Trophoblast cell (in vitro differentiated cells and primary cell): Measurements from ENCODE around the gene CCDC102A.

Source experiments
- DNase-seq, 2 donors: peaks; one replicate each; pipeline ENCODE4 v3.0.0-alpha.2; 2016
- H2AFZ ChIP-seq: 2 replicates; pipeline ENCODE4 v1.6.1; 2013; ENCODE audit warnings: low read length, moderate library complexity, mild to moderate bottlenecking; ENCODE audit not compliant: insufficient read depth, poor library complexity
- H2AK5ac ChIP-seq: 2 replicates; pipeline ENCODE4 v1.6.1; 2013; ENCODE audit warnings: mild to moderate bottlenecking, low read length
- H2BK120ac ChIP-seq: 2 replicates; pipeline ENCODE4 v1.6.1; 2013; ENCODE audit warnings: low read length, mild to moderate bottlenecking, moderate library complexity; ENCODE audit not compliant: insufficient read depth, poor library complexity
- H2BK12ac ChIP-seq: 2 replicates; pipeline ENCODE4 v1.6.1; 2013; ENCODE audit warnings: mild to moderate bottlenecking, low read length, moderate library complexity
- H2BK5ac ChIP-seq: 2 replicates; pipeline ENCODE4 v1.6.1; 2013; ENCODE audit warnings: low read length, low read depth, moderate library complexity, mild to moderate bottlenecking; ENCODE audit not compliant: poor library complexity
- H3K14ac ChIP-seq: 2 replicates; pipeline ENCODE4 v1.6.1; 2013; ENCODE audit warnings: mild to moderate bottlenecking, low read length
- H3K18ac ChIP-seq: 2 replicates; pipeline ENCODE4 v1.6.1; 2013; ENCODE audit warnings: mild to moderate bottlenecking, low read length
- H3K23ac ChIP-seq: 2 replicates; pipeline ENCODE4 v1.6.1; 2013; ENCODE audit warnings: low read length
- H3K27ac ChIP-seq: 2 replicates; pipeline ENCODE4 v1.5.1; 2013; ENCODE audit warnings: low read depth, mild to moderate bottlenecking, inconsistent platforms, low read length, moderate library complexity
- H3K27me3 ChIP-seq: 2 replicates; pipeline ENCODE4 v1.6.1; 2013; ENCODE audit warnings: inconsistent platforms, mild to moderate bottlenecking, low read length, moderate library complexity; ENCODE audit not compliant: insufficient read depth
- H3K36me3 ChIP-seq, 2 experiments: 1 replicate in 1 of 2; 2 replicates in 1 of 2; pipeline ENCODE4 v1.6.1; 2013; ENCODE audit warnings: low read length in 2 of 2, mild to moderate bottlenecking in 2 of 2, moderate library complexity in 1 of 2; ENCODE audit not compliant: insufficient read depth in 2 of 2, control insufficient read depth in 1 of 2
- H3K4ac ChIP-seq: 2 replicates; pipeline ENCODE4 v1.6.1; 2013; ENCODE audit warnings: low read depth, mild to moderate bottlenecking, low read length, moderate library complexity
- H3K4me1 ChIP-seq, 2 experiments: 1 replicate in 1 of 2; 2 replicates in 1 of 2; pipeline ENCODE4 v1.6.1; 2013; ENCODE audit warnings: low read length in 2 of 2, mild to moderate bottlenecking in 2 of 2, moderate library complexity in 1 of 2; ENCODE audit not compliant: insufficient read depth in 2 of 2, control insufficient read depth in 1 of 2
- H3K4me2 ChIP-seq: 2 replicates; pipeline ENCODE4 v1.6.1; 2013; ENCODE audit warnings: inconsistent platforms, mild to moderate bottlenecking, low read length, moderate library complexity
- H3K4me3 ChIP-seq: 2 replicates; pipeline ENCODE4 v1.5.1; 2013; ENCODE audit warnings: mild to moderate bottlenecking, low read depth, low read length, inconsistent platforms
- H3K79me1 ChIP-seq: one replicate; pipeline ENCODE4 v1.6.1; 2013; ENCODE audit warnings: low read length
- H3K79me2 ChIP-seq: 2 replicates; pipeline ENCODE4 v1.6.1; 2013; ENCODE audit warnings: low read length, mild to moderate bottlenecking; ENCODE audit not compliant: control insufficient read depth, insufficient read depth, poor library complexity
- H3K9ac ChIP-seq: 2 replicates; pipeline ENCODE4 v1.6.1; 2013; ENCODE audit warnings: mild to moderate bottlenecking, low read length
- H3K9me3 ChIP-seq: 2 replicates; pipeline ENCODE4 v1.6.1; 2013; ENCODE audit warnings: low read depth, mild to moderate bottlenecking, control low read depth, inconsistent platforms, low read length; ENCODE audit not compliant: insufficient read depth
- H4K12ac ChIP-seq: 2 replicates; pipeline ENCODE4 v1.6.1; 2013; ENCODE audit warnings: low read depth, mild to moderate bottlenecking, low read length, moderate library complexity
- H4K8ac ChIP-seq: 2 replicates; pipeline ENCODE4 v1.6.1; 2013; ENCODE audit warnings: low read depth, mild to moderate bottlenecking, low read length, moderate library complexity
- H4K91ac ChIP-seq: one replicate; pipeline ENCODE4 v1.6.1; 2013; ENCODE audit warnings: low read depth, mild to moderate bottlenecking, low read length, moderate library complexity
- WGBS: extraction: QIAGEN DNeasy Blood & Tissue Kit; methylation state at CpG from one replicate; pipeline ENCODE4 v1.1.7; 2013; ENCODE audit warnings: missing lambda C conversion rate; ENCODE audit not compliant: insufficient read length, insufficient coverage; ENCODE audit errors: extremely low coverage; 5-methylcytosine and 5-hydroxymethylcytosine counted together

Gene CCDC102A

GRCh38 chr16:57559072-57559790 is 22.9 kb upstream of the CCDC102A start:
- Histone ChIP-seq H3K14ac (no peak overlapping the region), H4K91ac (no peak overlapping the region), H3K27me3 (no peaks in the 10 kb centered on the region), H3K79me1 (no peaks in the 10 kb centered on the region), H3K4me1 (no peaks in the 10 kb centered on the region), H3K4ac (no peak overlapping the region), H3K79me2 (no peaks in the 10 kb centered on the region), H2AK5ac (no peak overlapping the region), H2BK5ac (no peak overlapping the region), H3K4me2 (no peak overlapping the region), H3K27ac (no peak overlapping the region), H2BK12ac (no peak overlapping the region), H2AFZ (no peak overlapping the region), H3K9ac (no peak overlapping the region), H3K4me3 (no peak overlapping the region), H2BK120ac (no peak overlapping the region), H4K12ac (no peak overlapping the region), H3K9me3 (peaks cover 11% of the 10 kb centered on the region), H3K18ac (no peak overlapping the region), H3K36me3 (no peaks in the 10 kb centered on the region), H3K23ac (no peak overlapping the region), H4K8ac (no peak overlapping the region)
- WGBS: no CpG with 5 or more reads among the region's 4 CpGs
- DNase-seq: no peak

DNA sequence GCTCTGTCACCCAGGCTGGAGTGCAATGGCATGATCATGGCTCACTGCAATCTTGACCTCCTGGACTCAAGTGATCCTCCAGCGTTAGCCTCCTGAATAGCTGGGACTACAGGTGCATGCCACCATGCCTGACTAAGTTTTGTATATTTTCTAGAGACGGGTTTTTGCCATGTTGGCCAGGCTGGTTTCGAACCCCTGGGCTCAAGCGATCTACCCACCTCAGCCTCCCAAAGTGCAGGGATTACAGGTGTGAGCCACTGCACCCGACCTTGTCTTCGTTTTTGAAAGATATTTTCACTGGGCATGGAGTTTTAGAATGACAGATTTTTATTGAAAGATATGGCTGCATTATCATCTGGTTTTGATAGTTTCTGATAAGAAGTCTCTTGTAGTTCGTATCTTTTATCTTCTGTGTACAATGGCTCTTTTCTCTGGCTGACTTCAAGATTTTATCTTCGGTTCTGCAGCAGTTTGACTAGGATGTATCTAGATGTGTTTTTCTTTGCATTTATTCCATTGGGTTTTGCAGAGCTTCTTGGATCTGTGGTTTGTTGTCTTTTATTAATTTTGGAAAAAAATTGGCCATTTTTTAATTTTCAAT is 20.7 kb upstream of the CCDC102A start:
- Histone ChIP-seq H2AFZ (no peak overlapping the region), H3K18ac (no peak overlapping the region), H3K14ac (no peak overlapping the region), H3K9me3 (peaks cover 7% of the 10 kb centered on the region), H3K4me3 (no peak overlapping the region), H3K79me2 (no peaks in the 10 kb centered on the region), H2BK120ac (no peak overlapping the region), H3K79me1 (no peaks in the 10 kb centered on the region), H3K27me3 (no peaks in the 10 kb centered on the region), H3K36me3 (no peaks in the 10 kb centered on the region), H3K4ac (no peak overlapping the region), H4K91ac (no peak overlapping the region), H3K23ac (no peak overlapping the region), H2BK12ac (no peak overlapping the region), H2BK5ac (no peak overlapping the region), H4K12ac (no peak overlapping the region), H3K9ac (no peak overlapping the region), H2AK5ac (no peak overlapping the region), H3K27ac (no peak overlapping the region), H3K4me1 (no peaks in the 10 kb centered on the region), H3K4me2 (no peak overlapping the region), H4K8ac (no peak overlapping the region)
- DNase-seq: no peak
- WGBS: no CpG with 5 or more reads among the region's 8 CpGs

DNA sequence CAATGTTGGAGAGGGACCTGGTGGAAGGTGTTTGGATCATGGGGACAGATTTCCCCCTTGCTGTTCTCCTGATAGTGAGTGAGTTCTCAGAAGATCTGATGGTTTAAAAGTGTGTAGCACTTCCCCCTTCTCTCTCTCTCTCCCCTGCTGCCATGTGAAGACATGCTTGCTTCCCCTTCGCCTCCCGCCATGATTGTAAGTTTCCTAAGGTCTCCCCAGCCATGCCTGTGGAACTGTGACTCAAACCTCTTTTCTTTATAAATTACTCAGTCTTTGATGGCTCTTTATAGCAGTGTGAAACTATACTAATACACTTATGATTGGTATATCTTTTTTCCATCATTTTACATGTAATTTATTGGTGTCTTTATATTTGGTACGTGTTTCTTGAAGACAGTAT is 19.5 kb upstream of the CCDC102A start:
- no peaks in the 10 kb centered on the region for H3K79me2 ChIP-seq
- no peaks in the 10 kb centered on the region for H3K27me3 ChIP-seq
- no peak overlapping the region for H3K14ac ChIP-seq
- H4K91ac ChIP-seq: no peak overlapping the region
- H3K4me2 ChIP-seq: no peak overlapping the region
- no peak overlapping the region for H3K18ac ChIP-seq
- no peaks in the 10 kb centered on the region for H3K79me1 ChIP-seq
- no peak overlapping the region for H3K27ac ChIP-seq
- WGBS: no CpG with 5 or more reads among the region's 3 CpGs
- H3K9me3 ChIP-seq: peaks cover 2% of the 10 kb centered on the region
- H2AK5ac ChIP-seq: no peak overlapping the region
- no peak overlapping the region for H2AFZ ChIP-seq
- no peak overlapping the region for H2BK12ac ChIP-seq
- H3K4ac ChIP-seq: no peak overlapping the region
- no peak overlapping the region for H3K23ac ChIP-seq
- no peak overlapping the region for H4K12ac ChIP-seq
- no peaks in the 10 kb centered on the region for H3K4me1 ChIP-seq
- no peak overlapping the region for H2BK5ac ChIP-seq
- no peak overlapping the region for H3K9ac ChIP-seq
- H3K4me3 ChIP-seq: no peak overlapping the region
- no peaks in the 10 kb centered on the region for H3K36me3 ChIP-seq
- no peak overlapping the region for H2BK120ac ChIP-seq
- no peak for DNase-seq
- no peak overlapping the region for H4K8ac ChIP-seq

DNA sequence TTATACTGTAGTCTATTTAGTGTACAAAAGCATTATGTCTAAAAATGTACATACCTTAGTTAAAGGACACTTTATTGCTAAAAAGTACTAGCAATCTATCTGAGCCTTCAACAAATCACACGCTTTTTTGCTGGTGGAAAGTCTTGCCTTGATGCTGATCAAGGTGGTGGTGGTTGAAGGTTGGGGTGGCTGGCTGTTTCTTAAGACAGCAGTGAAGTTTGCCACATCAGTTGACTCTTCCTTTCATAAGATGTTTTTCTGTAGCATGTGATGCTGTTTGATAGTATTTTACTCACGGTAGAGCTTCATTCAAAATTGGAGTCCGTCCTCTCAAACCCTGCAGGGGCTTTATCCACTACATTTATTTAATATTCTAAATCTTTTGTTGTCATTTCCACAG is 14.7 kb upstream of the CCDC102A start:
- Histone ChIP-seq H3K9me3 (no peaks in the 10 kb centered on the region), H3K4me2 (no peak overlapping the region), H3K79me1 (no peaks in the 10 kb centered on the region), H2BK12ac (no peak overlapping the region), H2BK120ac (no peak overlapping the region), H3K23ac (no peak overlapping the region), H2BK5ac (no peak overlapping the region), H4K8ac (no peak overlapping the region), H2AFZ (no peak overlapping the region), H3K14ac (no peak overlapping the region), H4K12ac (no peak overlapping the region), H3K27ac (no peak overlapping the region), H3K36me3 (no peaks in the 10 kb centered on the region), H3K9ac (no peak overlapping the region), H3K4me3 (no peak overlapping the region), H3K79me2 (no peaks in the 10 kb centered on the region), H3K4ac (no peak overlapping the region), H3K18ac (no peak overlapping the region), H3K27me3 (no peaks in the 10 kb centered on the region), H4K91ac (no peak overlapping the region), H2AK5ac (no peak overlapping the region), H3K4me1 (no peaks in the 10 kb centered on the region)
- no CpG with 5 or more reads among the region's 3 CpGs for WGBS
- no peak for DNase-seq
